CD14-positive monocyte (primary cell): Measurements from ENCODE around the gene SLC2A6. TPM values are rescaled to one million over a fixed set of nuclear protein-coding genes. Genes with fewer than 3 reads are reported as not detected.

Experiments used
- DNase-seq, 3 donors: peaks; one replicate each; pipeline ENCODE4 v3.0.0-alpha.2; 2011 to 2022
- H2AFZ ChIP-seq: 2 replicates; pipeline ENCODE4 v1.6.0; 2012; ENCODE audit warnings: mild to moderate bottlenecking, low read depth, low read length, inconsistent platforms; ENCODE audit not compliant: insufficient read depth, poor library complexity, severe bottlenecking
- H3K27ac ChIP-seq, 2 donors: 1 replicate in 1 of 2; 2 replicates in 1 of 2; pipeline ENCODE4 v1.5.1; 2012 to 2013; ENCODE audit warnings: low read length in 2 of 2, control low read depth in 1 of 2, inconsistent platforms in 1 of 2, low read depth in 1 of 2, mild to moderate bottlenecking in 1 of 2
- H3K27me3 ChIP-seq, 2 donors: one replicate each; pipeline versions ENCODE4 v1.6.0 to v1.6.1; 2011 to 2013; ENCODE audit warnings: low read length in 2 of 2; ENCODE audit not compliant: control insufficient read depth in 2 of 2, insufficient read depth in 2 of 2
- H3K36me3 ChIP-seq, 2 donors: replicated peaks in 1 of 2; 1 replicate in 1 of 2; 2 replicates in 1 of 2; pipeline versions ENCODE4 v1.5.1 to v1.6.1; 2012 to 2013; ENCODE audit warnings: low read length in 2 of 2, control low read depth in 1 of 2, inconsistent platforms in 1 of 2, mild to moderate bottlenecking in 1 of 2; ENCODE audit not compliant: insufficient read depth in 2 of 2, control insufficient read depth in 1 of 2
- H3K4me1 ChIP-seq, 2 donors: 1 replicate in 1 of 2; 2 replicates in 1 of 2; pipeline versions ENCODE4 v1.5.1 to v1.6.1; 2012 to 2013; ENCODE audit warnings: low read length in 2 of 2, control low read depth in 1 of 2, inconsistent platforms in 1 of 2, mild to moderate bottlenecking in 1 of 2, moderate library complexity in 1 of 2; ENCODE audit not compliant: insufficient read depth in 2 of 2, control insufficient read depth in 1 of 2
- H3K4me2 ChIP-seq: replicated peaks from 2 replicates; pipeline ENCODE3; 2012; ENCODE audit warnings: low read length, moderate library complexity, mild to moderate bottlenecking; ENCODE audit not compliant: poor library complexity, severe bottlenecking; ENCODE audit errors: extremely low read depth
- H3K4me3 ChIP-seq, 3 experiments: fragments of 200-600 bp in 1 of 3; sonication (generic) in 1 of 3; replicated peaks in 1 of 3; 1 replicate in 2 of 3; 2 replicates in 1 of 3; pipeline ENCODE4 v1.5.1; 2011 to 2013; ENCODE audit warnings: low read length in 3 of 3, mild to moderate bottlenecking in 3 of 3, control low read depth in 2 of 3, low read depth in 2 of 3, inconsistent platforms in 1 of 3, moderate library complexity in 1 of 3
- H3K79me2 ChIP-seq: 2 replicates; pipeline ENCODE4 v1.6.0; 2012; ENCODE audit warnings: mild to moderate bottlenecking, control low read depth, inconsistent platforms, low read length, moderate library complexity; ENCODE audit not compliant: insufficient read depth
- H3K9ac ChIP-seq: 2 replicates; pipeline ENCODE4 v1.6.0; 2017; ENCODE audit warnings: low read length, mild to moderate bottlenecking; ENCODE audit not compliant: insufficient read depth, poor library complexity, severe bottlenecking
- H3K9me3 ChIP-seq, 2 donors: replicated peaks in 1 of 2; 1 replicate in 1 of 2; 2 replicates in 1 of 2; pipeline versions ENCODE4 v1.5.1 to v1.6.1; 2012 to 2013; ENCODE audit warnings: low read length in 2 of 2, control low read depth in 1 of 2; ENCODE audit not compliant: control insufficient read depth in 1 of 2, insufficient read depth in 1 of 2
- H4K20me1 ChIP-seq: 2 replicates; pipeline ENCODE4 v1.6.0; 2012; ENCODE audit warnings: mild to moderate bottlenecking, low read length, control low read depth, moderate library complexity; ENCODE audit not compliant: insufficient read depth
- H3K27ac Mint-ChIP-seq, 7 donors: one replicate each; pipeline ENCODE4 v1.8.0; 2020; ENCODE audit warnings: mild to moderate bottlenecking in 7 of 7, mixed read lengths in 7 of 7, moderate library complexity in 6 of 7, inconsistent platforms in 2 of 7
- H3K27me3 Mint-ChIP-seq, 3 donors: one replicate each; pipeline ENCODE4 v1.8.0; 2021 to 2022; ENCODE audit warnings: low read depth in 3 of 3, mild to moderate bottlenecking in 3 of 3, mixed read lengths in 3 of 3, moderate library complexity in 3 of 3, inconsistent platforms in 1 of 3
- H3K36me3 Mint-ChIP-seq, 2 donors: one replicate each; pipeline ENCODE4 v1.8.0; 2020; ENCODE audit warnings: mixed read lengths in 2 of 2, inconsistent platforms in 1 of 2, mild to moderate bottlenecking in 1 of 2
- H3K4me1 Mint-ChIP-seq: one replicate; pipeline ENCODE4 v1.8.0; 2020; ENCODE audit warnings: mild to moderate bottlenecking, mixed read lengths
- H3K4me3 Mint-ChIP-seq, 2 donors: one replicate each; pipeline ENCODE4 v1.8.0; 2020; ENCODE audit warnings: mild to moderate bottlenecking in 2 of 2, mixed read lengths in 2 of 2, moderate library complexity in 1 of 2
- H3K9me3 Mint-ChIP-seq, 7 donors: one replicate each; pipeline ENCODE4 v1.8.0; 2020 to 2022; ENCODE audit warnings: mixed read lengths in 7 of 7, mild to moderate bottlenecking in 6 of 7, moderate library complexity in 6 of 7, inconsistent platforms in 2 of 7
- WGBS: methylation state at CpG from one replicate; pipeline ENCODE4 v1.1.5; 2013; ENCODE audit warnings: missing lambda C conversion rate; ENCODE audit not compliant: insufficient coverage; 5-methylcytosine and 5-hydroxymethylcytosine counted together
- intact Hi-C, 2 donors: fragments of 100-400 bp; cut with micrococcal nuclease; formaldehyde crosslinking; loops; one replicate each; pipeline versions ENCODE4 v1.15.0 to v1.15.1; 2023
- polyA plus RNA-seq, 3 donors: library from polyadenylated mRNA; depleted of rRNA in 1 of 3; unstranded in 2 of 3; stranded (reverse) in 1 of 3; fragments of 300-500 nt in 2 of 3; fragments of >200 nt in 1 of 3; fragmentation: Illumina TruSeq in 2 of 3; gene quantifications; 1 replicate in 2 of 3; 2 replicates in 1 of 3; pipeline ENCODE4 v1.2.3, GENCODE V29; 2012 to 2021
- TF ChIP-seq, protein P1 (sequence below): fragments of 200-600 bp; IDR thresholded peaks from one replicate; pipeline ENCODE4 v1.8.0; 2022; ENCODE audit warnings: antibody characterized with exemption, mild to moderate bottlenecking

SLC2A6 gene
- polyA plus RNA-seq, 3 donors: 43.2 to 127 (median 60.4) TPM

DNA sequence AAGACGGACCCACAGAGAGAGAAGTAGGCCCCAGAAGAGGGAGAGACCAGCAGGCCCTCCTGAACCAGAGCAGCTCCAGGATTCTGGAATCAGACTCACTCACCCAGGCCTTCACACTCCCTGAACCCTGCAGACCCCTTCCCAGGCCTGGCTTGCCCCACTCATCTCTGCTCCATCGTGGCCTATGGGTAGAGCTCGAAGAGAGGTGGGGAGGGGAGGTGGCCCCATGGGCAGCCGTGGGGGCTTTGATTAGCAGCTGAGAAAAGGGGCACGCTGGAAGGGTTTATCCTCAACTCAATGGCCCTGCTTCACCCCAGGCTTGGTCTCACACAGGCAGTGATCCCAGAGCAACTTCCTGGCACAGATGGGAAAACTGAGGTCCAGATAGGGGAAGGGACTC is 45.2 kb upstream of the SLC2A6 start:
- no peaks in the 10 kb centered on the region for H3K36me3 Mint-ChIP-seq
- no peak overlapping the region for H3K4me3 ChIP-seq
- no peaks in the 10 kb centered on the region for H4K20me1 ChIP-seq
- H3K27ac ChIP-seq: no peak overlapping the region
- no peaks in the 10 kb centered on the region for H3K4me1 Mint-ChIP-seq
- no peaks in the 10 kb centered on the region for H3K79me2 ChIP-seq
- no peak overlapping the region for H3K27ac Mint-ChIP-seq
- intact Hi-C loops: no loop called here
- DNase-seq: no peak
- H3K27me3 Mint-ChIP-seq: peaks cover 5 to 8% (median 7%) of the 10 kb centered on the region in 3 donors
- H3K27me3 ChIP-seq: no peaks in the 10 kb centered on the region
- no peaks in the 10 kb centered on the region for H3K9me3 ChIP-seq
- no peak overlapping the region for H3K9ac ChIP-seq
- TF ChIP-seq, protein P1, sequence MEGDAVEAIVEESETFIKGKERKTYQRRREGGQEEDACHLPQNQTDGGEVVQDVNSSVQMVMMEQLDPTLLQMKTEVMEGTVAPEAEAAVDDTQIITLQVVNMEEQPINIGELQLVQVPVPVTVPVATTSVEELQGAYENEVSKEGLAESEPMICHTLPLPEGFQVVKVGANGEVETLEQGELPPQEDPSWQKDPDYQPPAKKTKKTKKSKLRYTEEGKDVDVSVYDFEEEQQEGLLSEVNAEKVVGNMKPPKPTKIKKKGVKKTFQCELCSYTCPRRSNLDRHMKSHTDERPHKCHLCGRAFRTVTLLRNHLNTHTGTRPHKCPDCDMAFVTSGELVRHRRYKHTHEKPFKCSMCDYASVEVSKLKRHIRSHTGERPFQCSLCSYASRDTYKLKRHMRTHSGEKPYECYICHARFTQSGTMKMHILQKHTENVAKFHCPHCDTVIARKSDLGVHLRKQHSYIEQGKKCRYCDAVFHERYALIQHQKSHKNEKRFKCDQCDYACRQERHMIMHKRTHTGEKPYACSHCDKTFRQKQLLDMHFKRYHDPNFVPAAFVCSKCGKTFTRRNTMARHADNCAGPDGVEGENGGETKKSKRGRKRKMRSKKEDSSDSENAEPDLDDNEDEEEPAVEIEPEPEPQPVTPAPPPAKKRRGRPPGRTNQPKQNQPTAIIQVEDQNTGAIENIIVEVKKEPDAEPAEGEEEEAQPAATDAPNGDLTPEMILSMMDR: no peak
- no peak overlapping the region for H3K4me3 Mint-ChIP-seq
- H2AFZ ChIP-seq: no peak overlapping the region
- H3K9me3 Mint-ChIP-seq: no peaks in the 10 kb centered on the region
- H3K36me3 ChIP-seq: no peaks in the 10 kb centered on the region
- WGBS: 100% methylated on average over 1 of the region's 5 CpGs
- no peaks in the 10 kb centered on the region for H3K4me1 ChIP-seq
- no peak overlapping the region for H3K4me2 ChIP-seq

DNA sequence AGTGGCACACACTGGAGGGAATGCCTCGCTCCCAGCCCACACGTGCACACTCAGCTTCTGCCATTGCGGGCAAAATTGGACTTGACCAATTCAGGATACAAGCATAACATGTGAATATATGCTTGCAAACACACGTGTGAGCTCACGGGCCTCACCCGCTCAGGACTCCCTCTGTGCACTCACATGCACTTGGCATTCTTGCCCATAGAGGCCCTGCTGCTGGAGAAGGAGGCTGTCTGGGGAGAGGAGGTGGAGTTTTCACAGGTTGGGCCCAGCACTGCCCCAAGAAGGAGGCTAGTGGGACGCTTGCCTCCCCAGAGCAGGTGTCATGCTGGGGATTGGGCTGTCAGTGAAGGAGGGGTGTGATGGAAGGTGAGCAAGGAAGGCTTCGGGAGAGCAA is 44.2 kb upstream of the SLC2A6 start:
- H3K27ac ChIP-seq: no peak overlapping the region
- H3K4me3 ChIP-seq: no peak overlapping the region
- no peaks in the 10 kb centered on the region for H3K27me3 ChIP-seq
- intact Hi-C loops: no loop called here
- DNase-seq: no peak
- H3K9ac ChIP-seq: no peak overlapping the region
- no peak overlapping the region for H3K4me2 ChIP-seq
- Mint-ChIP-seq H3K9me3 (no peaks in the 10 kb centered on the region), H3K27me3 (peaks cover 5 to 7% (median 6%) of the 10 kb centered on the region in 3 donors), H3K4me3 (no peak overlapping the region), H3K36me3 (no peaks in the 10 kb centered on the region), H3K4me1 (no peaks in the 10 kb centered on the region), H3K27ac (peak overlapping the region in 1 of 7 donors; percentile 60)
- no peaks in the 10 kb centered on the region for H3K79me2 ChIP-seq
- no peaks in the 10 kb centered on the region for H3K9me3 ChIP-seq
- H2AFZ ChIP-seq: no peak overlapping the region
- no peaks in the 10 kb centered on the region for H3K36me3 ChIP-seq
- no peaks in the 10 kb centered on the region for H4K20me1 ChIP-seq
- 99% methylated on average over 8 of the region's 8 CpGs for WGBS
- TF ChIP-seq, protein P1: no peak
- no peaks in the 10 kb centered on the region for H3K4me1 ChIP-seq
